Muscle layer of colon (tissue), 2 donors: ENCODE results near the gene ZYG11B.
"Not testable (repeated sequence)": the region's sequence is repeated elsewhere in the genome, so short reads cannot be mapped to it uniquely, and the experiment has no call there.

Source experiments
- H3K27ac ChIP-seq: one replicate; pipeline ENCODE4 v1.7.0; 2013; ENCODE audit warnings: low read depth, mild to moderate bottlenecking, low read length, moderate library complexity
- H3K27me3 ChIP-seq, 2 donors: one replicate each; pipeline ENCODE4 v1.7.0; 2013; ENCODE audit warnings: low read length in 2 of 2, mild to moderate bottlenecking in 2 of 2; ENCODE audit not compliant: insufficient read depth in 2 of 2, control insufficient read depth in 1 of 2
- H3K36me3 ChIP-seq: one replicate; pipeline ENCODE4 v1.7.0; 2013; ENCODE audit warnings: mild to moderate bottlenecking, low read length; ENCODE audit not compliant: insufficient read depth
- H3K4me1 ChIP-seq: one replicate; pipeline ENCODE4 v1.7.0; 2013; ENCODE audit warnings: mild to moderate bottlenecking, low read length; ENCODE audit not compliant: insufficient read depth
- H3K4me3 ChIP-seq, 2 donors: one replicate each; pipeline ENCODE4 v1.7.0; 2013; ENCODE audit warnings: low read length in 2 of 2, low read depth in 1 of 2, mild to moderate bottlenecking in 1 of 2, moderate library complexity in 1 of 2
- H3K9ac ChIP-seq: one replicate; pipeline ENCODE4 v1.7.0; 2013; ENCODE audit warnings: low read length
- H3K9me3 ChIP-seq: one replicate; pipeline ENCODE4 v1.7.0; 2013; ENCODE audit warnings: mild to moderate bottlenecking, low read length
- donor health status: abdominal sarcoma.
- donor health status: Adenocarcinoma of cecum.

The ZYG11B gene

DNA sequence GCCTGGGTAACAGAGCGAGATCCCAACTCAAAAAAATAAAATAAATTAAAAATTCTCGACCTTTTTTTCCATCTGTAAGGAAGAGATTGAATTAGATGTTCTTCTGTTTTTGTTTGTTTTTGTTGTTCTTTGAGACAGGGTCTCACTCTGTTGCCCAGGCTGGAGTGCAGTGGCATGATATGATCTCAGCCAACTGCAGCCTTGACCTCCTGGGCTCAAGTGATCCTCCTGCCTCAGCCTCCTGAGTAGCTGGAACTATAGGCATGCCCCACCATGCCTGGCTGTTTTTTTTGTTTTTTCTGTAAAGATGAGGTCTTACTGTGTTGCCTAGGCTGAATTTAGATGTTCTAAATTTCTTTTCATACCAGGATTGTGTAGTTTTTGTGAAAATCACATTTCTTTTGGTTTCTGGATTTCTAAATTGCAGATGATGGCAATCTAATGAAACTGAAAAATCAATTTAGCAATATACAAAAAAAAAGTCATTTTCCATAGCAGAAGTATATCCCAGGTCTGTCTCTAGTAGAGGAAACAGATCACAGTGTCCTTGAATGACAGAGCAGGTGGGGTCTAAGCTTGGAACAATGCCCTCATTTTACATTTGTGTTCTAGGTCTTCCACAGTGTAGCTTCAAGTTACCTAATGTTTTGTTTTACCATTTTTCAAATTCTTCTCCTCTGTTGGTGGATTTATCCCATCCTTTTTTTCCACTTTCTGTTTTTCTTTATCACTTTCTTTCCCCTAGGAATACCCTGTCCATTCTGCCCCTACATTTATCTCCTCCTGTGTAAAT is 136.6 kb downstream of the ZYG11B start:
- no peaks in the 10 kb centered on the region for H3K9me3 ChIP-seq
- H3K9ac ChIP-seq: no peak overlapping the region
- H3K27ac ChIP-seq: no peak overlapping the region
- H3K27me3 ChIP-seq: no peaks in the 10 kb centered on the region
- no peak overlapping the region for H3K4me3 ChIP-seq
- H3K36me3 ChIP-seq: no peaks in the 10 kb centered on the region
- no peaks in the 10 kb centered on the region for H3K4me1 ChIP-seq

DNA sequence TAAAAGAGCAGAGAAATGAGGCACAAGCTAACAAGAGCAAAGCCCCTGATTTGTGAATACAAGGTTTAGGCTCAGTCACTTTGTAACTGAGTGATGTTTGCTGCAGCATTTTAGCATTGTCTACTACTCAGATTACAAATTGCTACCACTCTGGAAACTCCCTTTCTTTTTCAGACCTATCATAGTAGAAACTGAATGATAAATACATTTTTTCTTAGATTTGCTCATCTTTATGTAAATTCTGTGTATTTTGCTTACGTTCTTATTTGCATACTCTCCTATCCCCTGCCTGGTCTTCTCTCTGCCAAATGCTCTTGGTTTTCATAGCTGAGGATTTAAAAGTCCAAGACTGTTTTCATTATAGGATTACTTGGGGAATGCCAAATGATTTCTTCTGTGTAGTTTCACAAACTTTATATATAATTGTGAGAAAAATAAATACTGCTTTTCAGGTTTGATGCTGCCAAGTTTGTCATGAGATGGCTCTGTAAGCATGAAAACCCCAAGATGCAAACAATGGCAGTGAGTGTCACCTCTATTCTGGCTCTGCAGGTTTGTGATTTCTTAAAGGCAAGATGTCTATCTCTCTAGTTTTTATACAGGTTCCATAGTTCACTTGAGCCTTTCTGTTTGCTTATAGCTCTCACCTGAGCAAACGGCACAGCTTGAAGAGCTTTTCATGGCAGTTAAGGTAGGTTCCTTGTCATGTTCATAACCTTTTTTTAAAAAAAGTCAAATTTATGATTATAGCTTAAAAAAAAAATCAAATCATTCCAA is 141.0 kb downstream of the ZYG11B start:
- H3K4me1 ChIP-seq: no peaks in the 10 kb centered on the region
- H3K27me3 ChIP-seq: no peaks in the 10 kb centered on the region
- no peak overlapping the region for H3K27ac ChIP-seq
- H3K9me3 ChIP-seq: no peaks in the 10 kb centered on the region
- no peaks in the 10 kb centered on the region for H3K36me3 ChIP-seq
- no peak overlapping the region for H3K4me3 ChIP-seq
- no peak overlapping the region for H3K9ac ChIP-seq

DNA sequence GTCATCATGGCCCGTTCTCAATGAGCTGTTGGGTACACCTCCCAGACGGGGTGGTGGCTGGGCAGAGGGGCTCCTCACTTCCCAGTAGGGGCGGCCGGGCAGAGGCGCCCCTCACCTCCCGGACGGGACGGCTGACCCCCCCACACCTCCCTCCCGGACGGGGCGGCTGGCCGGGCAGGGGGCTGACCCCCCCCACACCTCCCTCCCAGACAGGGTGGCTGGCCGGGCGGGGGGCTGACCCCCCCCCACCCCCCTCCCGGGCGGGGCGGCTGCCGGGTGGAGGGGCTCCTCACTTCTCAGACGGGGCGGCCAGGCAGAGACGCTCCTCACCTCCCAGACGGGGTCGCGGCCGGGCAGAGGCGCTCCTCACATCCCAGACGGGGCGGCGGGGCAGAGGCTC is 143.5 kb downstream of the ZYG11B start:
- not testable (repeated sequence) for H3K9ac ChIP-seq, H3K4me1 ChIP-seq, H3K27me3 ChIP-seq, H3K4me3 ChIP-seq, H3K9me3 ChIP-seq, H3K36me3 ChIP-seq, H3K27ac ChIP-seq

DNA sequence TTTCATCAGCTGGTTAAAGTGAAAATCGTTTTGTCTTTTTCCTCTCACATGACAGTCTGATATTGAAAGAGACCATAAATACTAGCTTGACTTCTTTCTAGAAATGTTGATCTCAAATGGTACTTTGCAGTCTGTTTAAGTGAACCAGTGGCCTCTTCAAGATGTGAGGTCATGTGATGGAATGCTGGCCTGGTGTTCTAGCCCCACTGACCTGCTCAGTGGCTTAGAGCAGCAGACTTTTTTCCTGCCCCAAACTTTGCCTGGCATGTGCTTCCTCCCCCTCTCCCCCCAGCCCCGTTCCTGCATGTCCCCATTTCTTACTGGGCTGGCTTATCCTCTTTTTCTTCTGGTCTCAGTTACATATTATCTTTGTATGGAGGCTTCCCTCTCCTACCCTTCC is 150.6 kb downstream of the ZYG11B start:
- Histone ChIP-seq H3K27me3 (no peaks in the 10 kb centered on the region), H3K4me1 (no peaks in the 10 kb centered on the region), H3K4me3 (no peak overlapping the region), H3K27ac (no peak overlapping the region), H3K36me3 (no peaks in the 10 kb centered on the region), H3K9ac (no peak overlapping the region), H3K9me3 (no peaks in the 10 kb centered on the region)
